Liver (tissue), 9 donors: ENCODE results near the gene PIP5K1C. TPM values are rescaled to one million over a fixed set of nuclear protein-coding genes. Genes with fewer than 3 reads are reported as not detected.

ENCODE experiments used
- DNase-seq: peaks from one replicate; pipeline ENCODE4 v3.0.0-alpha.2; 2017; ENCODE audit warnings: low spot score
- H3K27ac ChIP-seq, 2 donors: one replicate each; pipeline ENCODE4 v1.7.0; 2013; ENCODE audit warnings: inconsistent platforms in 2 of 2, low read length in 2 of 2, control low read depth in 1 of 2, low read depth in 1 of 2, mild to moderate bottlenecking in 1 of 2
- H3K27me3 ChIP-seq, 4 donors: one replicate each; pipeline versions ENCODE4 v1.6.1 to v1.7.0; 2013; ENCODE audit warnings: low read length in 3 of 4, inconsistent platforms in 1 of 4, mild to moderate bottlenecking in 1 of 4, moderate library complexity in 1 of 4; ENCODE audit not compliant: control insufficient read depth in 4 of 4, insufficient read depth in 4 of 4
- H3K36me3 ChIP-seq, 4 donors: one replicate each; pipeline versions ENCODE4 v1.6.1 to v1.7.0; 2013; ENCODE audit warnings: low read length in 3 of 4, mild to moderate bottlenecking in 3 of 4, low read depth in 1 of 4, moderate library complexity in 1 of 4; ENCODE audit not compliant: control insufficient read depth in 4 of 4, insufficient read depth in 3 of 4
- H3K4me1 ChIP-seq, 4 donors: one replicate each; pipeline versions ENCODE4 v1.6.1 to v1.7.0; 2013; ENCODE audit warnings: low read length in 3 of 4, mild to moderate bottlenecking in 3 of 4, moderate library complexity in 1 of 4; ENCODE audit not compliant: control insufficient read depth in 4 of 4, insufficient read depth in 4 of 4
- H3K4me3 ChIP-seq, 3 donors: one replicate each; pipeline versions ENCODE4 v1.6.1 to v1.7.0; 2013; ENCODE audit warnings: low read length in 3 of 3, control low read depth in 1 of 3, low read depth in 1 of 3, mild to moderate bottlenecking in 1 of 3
- H3K9ac ChIP-seq, 2 donors: one replicate each; pipeline ENCODE4 v1.7.0; 2013; ENCODE audit warnings: low read length in 2 of 2, mild to moderate bottlenecking in 2 of 2, moderate library complexity in 2 of 2, control low read depth in 1 of 2, low read depth in 1 of 2
- H3K9me3 ChIP-seq, 4 donors: one replicate each; pipeline versions ENCODE4 v1.6.1 to v1.7.0; 2013; ENCODE audit warnings: low read length in 3 of 4; ENCODE audit not compliant: control insufficient read depth in 4 of 4
- EGR1 ChIP-seq, 2 donors: IDR thresholded peaks; 2 replicates each; pipeline ENCODE4 v1.6.1; 2016 to 2018; ENCODE audit warnings: antibody characterized with exemption in 2 of 2, low read depth in 2 of 2
- HNF4A ChIP-seq, 2 donors: conservative IDR thresholded peaks; 2 replicates each; pipeline ENCODE4 v1.6.1; 2016; ENCODE audit warnings: antibody characterized with exemption in 2 of 2, mild to moderate bottlenecking in 2 of 2
- HNF4G ChIP-seq: IDR thresholded peaks from 2 replicates; pipeline ENCODE4 v1.6.1; 2016; ENCODE audit warnings: antibody characterized with exemption
- JUND ChIP-seq, 2 donors: IDR thresholded peaks; 2 replicates each; pipeline ENCODE4 v1.6.1; 2016; ENCODE audit warnings: antibody characterized with exemption in 2 of 2
- NR2F2 ChIP-seq: IDR thresholded peaks from 2 replicates; pipeline ENCODE4 v1.6.1; 2016; ENCODE audit warnings: antibody characterized with exemption
- RAD21 ChIP-seq, 2 donors: IDR thresholded peaks; 2 replicates each; pipeline ENCODE4 v1.6.1; 2016; ENCODE audit warnings: antibody characterized with exemption in 2 of 2, mild to moderate bottlenecking in 2 of 2
- SP1 ChIP-seq: IDR thresholded peaks from 2 replicates; pipeline ENCODE4 v1.6.1; 2018; ENCODE audit warnings: antibody characterized with exemption, mild to moderate bottlenecking
- TAF1 ChIP-seq: conservative IDR thresholded peaks from 2 replicates; pipeline ENCODE4 v1.6.1; 2016; ENCODE audit warnings: antibody characterized with exemption, mild to moderate bottlenecking
- YY1 ChIP-seq: IDR thresholded peaks from 2 replicates; pipeline ENCODE4 v1.6.1; 2016; ENCODE audit warnings: antibody characterized with exemption, mild to moderate bottlenecking
- WGBS: extraction: QIAGEN DNeasy Blood & Tissue Kit; methylation state at CpG from one replicate; pipeline ENCODE4 v1.1.7; 2013; 5-methylcytosine and 5-hydroxymethylcytosine counted together
- polyA plus RNA-seq, 2 donors: library from polyadenylated mRNA; stranded (reverse) in 1 of 2; unstranded in 1 of 2; fragments of 200-250 nt in 1 of 2; fragments of >200 nt in 1 of 2; fragmentation: Nextera tagmentation in 1 of 2; extraction: Ambion mirVana in 1 of 2; gene quantifications; one replicate each; pipeline versions ENCODE4 v1.2.1 to v1.2.3, GENCODE V29; 2013 to 2015
- total RNA-seq, 2 donors: library from RNA; depleted of rRNA; stranded (reverse); fragments of >200 nt; gene quantifications; one replicate each; pipeline ENCODE4 v1.2.3, GENCODE V29; 2014
- TF ChIP-seq, protein P1 (sequence below): fragments of 150-350 bp; IDR thresholded peaks from 2 replicates; pipeline ENCODE4 v1.5.1; 2017; ENCODE audit warnings: improper control_type of control experiment, low read depth, low read length; ENCODE audit not compliant: missing input control
- TF ChIP-seq, protein P2 (sequence below): IDR thresholded peaks from 2 replicates; pipeline ENCODE4 v1.6.1; 2016; ENCODE audit warnings: antibody characterized with exemption
- donor health status: healthy.
- donor health status: healthy.
- donor health status: healthy.
- donor health status: healthy.
- donor health status: healthy.

Gene PIP5K1C
- total and polyA plus RNA-seq, 4 donors = 1.8 to 7.4 (median 6.0) TPM

DNA sequence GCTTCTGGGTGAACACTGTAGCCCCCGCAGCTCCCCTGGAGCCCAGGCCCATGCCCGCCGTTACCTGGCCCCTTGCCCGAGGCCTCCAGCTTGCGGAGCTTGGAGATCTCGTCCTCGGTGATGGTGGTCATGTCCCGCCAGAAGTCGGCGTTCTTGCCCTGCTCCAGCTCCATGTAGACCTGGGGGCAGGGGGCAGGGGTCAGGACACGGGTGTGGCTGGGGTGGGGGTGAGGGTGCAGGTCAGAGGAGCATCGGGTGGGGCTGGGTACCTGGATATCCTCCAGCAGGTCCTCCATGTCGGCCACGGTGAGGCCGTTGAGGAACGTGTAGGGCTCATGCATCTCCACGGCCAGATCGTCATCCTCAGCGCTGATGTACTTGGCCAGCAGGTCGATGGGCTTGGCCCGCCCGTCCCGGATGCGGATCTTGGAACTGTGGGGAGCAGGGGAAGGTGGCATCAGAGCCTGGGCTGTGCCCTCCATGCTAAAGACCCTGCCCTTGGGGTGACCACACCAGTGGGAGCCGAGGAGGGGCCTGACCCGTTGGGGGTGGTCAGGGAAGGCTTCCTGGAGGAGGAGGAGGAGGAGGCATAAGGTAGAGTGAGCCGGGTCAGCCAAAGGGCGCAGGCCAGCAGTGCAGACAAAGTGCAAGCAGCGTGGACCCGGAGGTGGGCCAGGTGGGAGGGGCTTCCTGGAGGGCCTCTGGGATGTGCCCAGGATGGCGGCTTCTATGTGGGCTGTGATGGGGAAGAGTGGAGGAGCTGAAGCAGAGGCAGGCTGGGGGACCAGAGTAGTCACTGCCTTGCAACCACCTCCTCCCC, 81.2 kb downstream of the PIP5K1C start:
- Histone ChIP-seq H3K4me1 (peaks cover 0 to 1% (median 0%) of the 10 kb centered on the region in 4 donors), H3K27ac (no peak overlapping the region), H3K27me3 (no peaks in the 10 kb centered on the region), H3K9me3 (no peaks in the 10 kb centered on the region), H3K9ac (no peak overlapping the region), H3K4me3 (no peak overlapping the region), H3K36me3 (peaks cover 0 to 30% (median 6%) of the 10 kb centered on the region in 4 donors)
- no peak for DNase-seq
- 86% methylated on average over 31 of the region's 31 CpGs for WGBS
- no peak for TF ChIP-seq TAF1
- no peak for TF ChIP-seq SP1
- no peak for TF ChIP-seq JUND (IDR thresholded peaks at IDR 0.05)
- no peak for TF ChIP-seq HNF4A (conservative IDR thresholded peaks at IDR 0.05)
- no peak for TF ChIP-seq EGR1 (IDR thresholded peaks at IDR 0.05; ENCODE audit: low read depth in 2 of 2)
- TF ChIP-seq, protein P1, sequence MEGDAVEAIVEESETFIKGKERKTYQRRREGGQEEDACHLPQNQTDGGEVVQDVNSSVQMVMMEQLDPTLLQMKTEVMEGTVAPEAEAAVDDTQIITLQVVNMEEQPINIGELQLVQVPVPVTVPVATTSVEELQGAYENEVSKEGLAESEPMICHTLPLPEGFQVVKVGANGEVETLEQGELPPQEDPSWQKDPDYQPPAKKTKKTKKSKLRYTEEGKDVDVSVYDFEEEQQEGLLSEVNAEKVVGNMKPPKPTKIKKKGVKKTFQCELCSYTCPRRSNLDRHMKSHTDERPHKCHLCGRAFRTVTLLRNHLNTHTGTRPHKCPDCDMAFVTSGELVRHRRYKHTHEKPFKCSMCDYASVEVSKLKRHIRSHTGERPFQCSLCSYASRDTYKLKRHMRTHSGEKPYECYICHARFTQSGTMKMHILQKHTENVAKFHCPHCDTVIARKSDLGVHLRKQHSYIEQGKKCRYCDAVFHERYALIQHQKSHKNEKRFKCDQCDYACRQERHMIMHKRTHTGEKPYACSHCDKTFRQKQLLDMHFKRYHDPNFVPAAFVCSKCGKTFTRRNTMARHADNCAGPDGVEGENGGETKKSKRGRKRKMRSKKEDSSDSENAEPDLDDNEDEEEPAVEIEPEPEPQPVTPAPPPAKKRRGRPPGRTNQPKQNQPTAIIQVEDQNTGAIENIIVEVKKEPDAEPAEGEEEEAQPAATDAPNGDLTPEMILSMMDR = no peak
- TF ChIP-seq, protein P2, sequence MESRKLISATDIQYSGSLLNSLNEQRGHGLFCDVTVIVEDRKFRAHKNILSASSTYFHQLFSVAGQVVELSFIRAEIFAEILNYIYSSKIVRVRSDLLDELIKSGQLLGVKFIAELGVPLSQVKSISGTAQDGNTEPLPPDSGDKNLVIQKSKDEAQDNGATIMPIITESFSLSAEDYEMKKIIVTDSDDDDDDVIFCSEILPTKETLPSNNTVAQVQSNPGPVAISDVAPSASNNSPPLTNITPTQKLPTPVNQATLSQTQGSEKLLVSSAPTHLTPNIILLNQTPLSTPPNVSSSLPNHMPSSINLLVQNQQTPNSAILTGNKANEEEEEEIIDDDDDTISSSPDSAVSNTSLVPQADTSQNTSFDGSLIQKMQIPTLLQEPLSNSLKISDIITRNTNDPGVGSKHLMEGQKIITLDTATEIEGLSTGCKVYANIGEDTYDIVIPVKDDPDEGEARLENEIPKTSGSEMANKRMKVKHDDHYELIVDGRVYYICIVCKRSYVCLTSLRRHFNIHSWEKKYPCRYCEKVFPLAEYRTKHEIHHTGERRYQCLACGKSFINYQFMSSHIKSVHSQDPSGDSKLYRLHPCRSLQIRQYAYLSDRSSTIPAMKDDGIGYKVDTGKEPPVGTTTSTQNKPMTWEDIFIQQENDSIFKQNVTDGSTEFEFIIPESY = no peak
- no peak for TF ChIP-seq NR2F2
- no peak for TF ChIP-seq RAD21 (IDR thresholded peaks at IDR 0.05)
- no peak for TF ChIP-seq YY1
- TF ChIP-seq HNF4G = no peak

DNA sequence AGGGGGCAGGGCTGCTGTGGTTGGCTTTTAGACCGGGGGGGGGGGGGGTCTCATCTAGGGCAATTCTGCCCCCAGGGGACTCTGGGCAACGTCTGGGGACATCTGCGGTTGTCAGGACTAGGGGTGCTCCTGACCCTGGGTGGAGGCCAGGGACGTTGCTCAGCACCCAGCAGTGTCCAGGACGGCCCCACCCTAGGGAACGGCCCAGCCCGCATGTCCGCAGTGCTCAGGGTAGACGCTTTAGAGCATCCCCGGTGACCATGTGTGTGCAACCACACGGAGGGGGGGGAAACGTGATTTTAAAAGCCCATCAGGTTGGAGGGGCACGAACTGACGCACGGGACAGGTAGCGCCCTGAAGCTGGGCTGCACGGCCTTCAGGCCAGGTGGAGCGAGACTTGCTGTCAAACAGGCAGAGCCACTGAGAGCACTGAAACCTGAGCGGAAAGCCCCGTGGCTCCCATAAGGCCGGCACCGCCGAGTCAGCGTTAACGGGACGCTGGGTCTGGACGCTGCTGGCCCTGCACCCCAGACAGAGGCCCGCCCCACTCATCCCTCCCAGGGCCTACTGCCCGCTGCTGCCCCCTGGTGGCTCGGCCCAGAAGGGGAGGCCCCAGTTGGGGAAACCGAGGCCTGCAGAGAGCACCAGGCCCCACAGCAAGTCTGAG, 82.0 kb downstream of the PIP5K1C start:
- H3K4me3 ChIP-seq = no peak overlapping the region
- no peaks in the 10 kb centered on the region for H3K9me3 ChIP-seq
- H3K27me3 ChIP-seq = no peaks in the 10 kb centered on the region
- 64% methylated on average over 31 of the region's 31 CpGs for WGBS
- no peaks in the 10 kb centered on the region for H3K4me1 ChIP-seq
- peaks cover 0 to 27% (median 7%) of the 10 kb centered on the region in 4 donors for H3K36me3 ChIP-seq
- H3K27ac ChIP-seq = no peak overlapping the region
- no peak for TF ChIP-seq EGR1 (IDR thresholded peaks at IDR 0.05; ENCODE audit: low read depth in 2 of 2)
- peak; percentile 77 to 88 for TF ChIP-seq RAD21 (IDR thresholded peaks at IDR 0.05)
- TF ChIP-seq, protein P1 = peak; percentile 63
- H3K9ac ChIP-seq = no peak overlapping the region
- peak; percentile 69 for DNase-seq
